Thyroid gland (tissue), 4 donors: ENCODE measurements around the gene SLC47A2. TPM values are rescaled to one million over a fixed set of nuclear protein-coding genes. Genes with fewer than 3 reads are reported as not detected.
"Not testable (repeated sequence)": the region's sequence is repeated elsewhere in the genome, so short reads cannot be mapped to it uniquely, and the experiment has no call there.

Experiments
- DNase-seq, 2 donors: peaks; one replicate each; pipeline ENCODE4 v3.0.0-alpha.2; 2019
- H3K27ac ChIP-seq, 3 donors: fragments of 200-600 bp; sonication (generic); 1 replicate in 2 of 3; 2 replicates in 1 of 3; pipeline ENCODE4 v1.5.1; 2016 to 2019; ENCODE audit warnings: mild to moderate bottlenecking in 1 of 3, moderate library complexity in 1 of 3
- H3K27me3 ChIP-seq: fragments of 200-600 bp; sonication (generic); one replicate; pipeline ENCODE4 v1.5.1; 2019
- H3K36me3 ChIP-seq, 2 donors: fragments of 200-600 bp; sonication (generic); one replicate each; pipeline ENCODE4 v1.5.1; 2016 to 2019
- H3K4me1 ChIP-seq, 2 donors: fragments of 200-600 bp; sonication (generic); one replicate each; pipeline ENCODE4 v1.5.1; 2017 to 2019
- H3K4me3 ChIP-seq, 3 donors: fragments of 200-600 bp; sonication (generic); replicated peaks in 1 of 3; 1 replicate in 2 of 3; 2 replicates in 1 of 3; pipeline ENCODE4 v1.5.1; 2016; ENCODE audit warnings: mild to moderate bottlenecking in 1 of 3
- H3K9me3 ChIP-seq: fragments of 200-600 bp; sonication (generic); one replicate; pipeline ENCODE4 v1.5.1; 2017
- POLR2A ChIP-seq, 2 donors: fragments of 450-650 bp; IDR thresholded peaks; one replicate each; pipeline ENCODE4 v1.6.1; 2017; ENCODE audit warnings: antibody characterized with exemption in 2 of 2, mild to moderate bottlenecking in 2 of 2, moderate library complexity in 1 of 2
- WGBS, 2 donors: methylation state at CpG; one replicate each; pipeline ENCODE4 v1.1.5; 2017; 5-methylcytosine and 5-hydroxymethylcytosine counted together
- intact Hi-C: fragments of 100-400 bp; cut with DNase I; formaldehyde crosslinking; loops from one replicate; pipeline ENCODE4 v1.15.1; 2023
- total RNA-seq, 4 donors: library from RNA; depleted of rRNA; stranded (reverse); fragments of >200 nt; gene quantifications; one replicate each; pipeline ENCODE4 v1.2.3, GENCODE V29; 2016
- TF ChIP-seq, protein P1 (sequence below), 6 experiments: fragments of 200-600 bp in 3 of 6; fragments of 450-650 bp in 3 of 6; sonication (generic) in 3 of 6; IDR thresholded peaks; one replicate each; pipeline ENCODE4 v1.5.1; 2016 to 2019; ENCODE audit warnings: antibody characterized with exemption in 6 of 6, mild to moderate bottlenecking in 2 of 6, inconsistent platforms in 1 of 6, moderate library complexity in 1 of 6

SLC47A2 gene
- total RNA-seq, 4 donors from 2014 or later: 0.45 to 1.4 TPM; not detected in 2

- Histone ChIP-seq H3K27ac (no peak overlapping the region), H3K36me3 (peaks cover 6 to 11% of the 10 kb centered on the region in 2 donors), H3K4me3 (no peak overlapping the region), H3K4me1 (peaks cover 16 to 30% of the 10 kb centered on the region in 2 donors), H3K9me3 (no peaks in the 10 kb centered on the region), H3K27me3 (no peaks in the 10 kb centered on the region)
- WGBS, 2 donors: 80 to 86% methylated on average over 4 of the region's 4 CpGs
- DNase-seq: peak; percentile 70 to 75
- TF ChIP-seq, protein P1, sequence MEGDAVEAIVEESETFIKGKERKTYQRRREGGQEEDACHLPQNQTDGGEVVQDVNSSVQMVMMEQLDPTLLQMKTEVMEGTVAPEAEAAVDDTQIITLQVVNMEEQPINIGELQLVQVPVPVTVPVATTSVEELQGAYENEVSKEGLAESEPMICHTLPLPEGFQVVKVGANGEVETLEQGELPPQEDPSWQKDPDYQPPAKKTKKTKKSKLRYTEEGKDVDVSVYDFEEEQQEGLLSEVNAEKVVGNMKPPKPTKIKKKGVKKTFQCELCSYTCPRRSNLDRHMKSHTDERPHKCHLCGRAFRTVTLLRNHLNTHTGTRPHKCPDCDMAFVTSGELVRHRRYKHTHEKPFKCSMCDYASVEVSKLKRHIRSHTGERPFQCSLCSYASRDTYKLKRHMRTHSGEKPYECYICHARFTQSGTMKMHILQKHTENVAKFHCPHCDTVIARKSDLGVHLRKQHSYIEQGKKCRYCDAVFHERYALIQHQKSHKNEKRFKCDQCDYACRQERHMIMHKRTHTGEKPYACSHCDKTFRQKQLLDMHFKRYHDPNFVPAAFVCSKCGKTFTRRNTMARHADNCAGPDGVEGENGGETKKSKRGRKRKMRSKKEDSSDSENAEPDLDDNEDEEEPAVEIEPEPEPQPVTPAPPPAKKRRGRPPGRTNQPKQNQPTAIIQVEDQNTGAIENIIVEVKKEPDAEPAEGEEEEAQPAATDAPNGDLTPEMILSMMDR (IDR thresholded peaks at IDR 0.05): peak in 3 of 6 experiments; percentile 6 to 31 (median 29)
- TF ChIP-seq POLR2A (IDR thresholded peaks at IDR 0.05): no peak
- intact Hi-C loops: no loop called here
Observed at GRCh38 chr17:19676896-19677295, 39.5 kb downstream of the SLC47A2 start.

DNA sequence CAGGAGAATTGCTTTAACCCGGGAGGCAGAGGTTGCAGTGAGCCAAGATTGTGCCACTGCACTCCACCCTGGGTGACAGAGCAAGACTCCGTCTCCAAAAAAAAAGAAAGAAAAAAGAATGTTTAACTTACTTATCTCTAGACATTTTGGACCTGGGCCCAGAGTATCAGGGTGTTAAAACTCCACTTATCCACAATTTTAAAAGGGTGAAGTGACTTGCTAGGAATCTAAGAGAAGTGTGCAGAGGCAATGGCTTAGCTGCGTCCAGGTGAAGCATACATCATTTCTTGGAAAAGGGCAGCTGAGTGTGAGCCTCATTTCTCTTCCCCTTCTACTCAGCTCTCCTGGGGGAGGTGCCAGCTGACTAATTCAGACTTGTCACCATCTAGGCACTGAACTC is 42.8 kb downstream of the SLC47A2 start:
- DNase-seq: peak; percentile 26 to 35
- TF ChIP-seq, protein P1 (IDR thresholded peaks at IDR 0.05): no peak
- TF ChIP-seq POLR2A (IDR thresholded peaks at IDR 0.05): no peak
- intact Hi-C loops: no loop called here
- Histone ChIP-seq H3K27ac (peak overlapping the region; percentile 9 to 77 (median 72)), H3K4me3 (no peak overlapping the region), H3K27me3 (no peaks in the 10 kb centered on the region), H3K4me1 (peaks cover 27 to 47% of the 10 kb centered on the region in 2 donors), H3K9me3 (no peaks in the 10 kb centered on the region), H3K36me3 (peaks cover 6 to 11% of the 10 kb centered on the region in 2 donors)
- WGBS, 2 donors: 52 to 54% methylated on average over 3 of the region's 3 CpGs

DNA sequence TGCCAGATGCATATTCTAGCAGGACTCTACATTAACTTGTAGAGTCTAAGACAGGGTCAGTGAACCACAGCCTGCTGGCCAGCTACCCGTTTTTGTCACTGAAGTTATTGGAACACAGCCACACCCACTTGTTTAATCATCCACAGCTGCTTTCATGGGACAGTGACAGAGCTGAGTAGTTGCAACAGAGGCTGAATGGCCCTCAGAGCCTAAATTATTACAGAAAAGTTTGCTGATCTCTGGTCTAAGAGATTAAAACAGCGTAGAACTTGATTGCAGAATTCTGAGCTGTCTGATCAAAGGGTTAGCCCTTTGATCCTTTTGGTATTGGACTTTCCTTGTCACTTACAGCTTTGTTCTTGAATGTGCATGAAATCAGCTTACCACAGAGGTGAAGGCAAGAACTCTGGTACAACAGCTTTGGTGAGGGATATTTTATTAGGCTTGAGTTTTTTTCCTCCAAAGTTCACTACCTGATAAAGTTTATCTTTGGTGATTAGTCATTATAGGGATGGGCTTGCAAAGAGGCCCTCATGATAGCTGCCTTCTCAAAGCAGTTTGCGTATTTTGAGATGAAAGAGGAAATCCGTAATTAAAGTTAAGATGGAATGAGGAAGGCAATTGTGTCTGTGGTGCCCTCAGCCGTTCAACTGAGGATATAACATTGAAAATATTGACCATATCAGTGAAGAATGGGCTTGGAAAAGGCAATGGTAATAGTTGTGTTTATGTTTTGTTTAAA is 44.2 kb downstream of the SLC47A2 start:
- WGBS, 2 donors: 38 to 39% methylated on average over 5 of the region's 5 CpGs
- Histone ChIP-seq H3K9me3 (no peaks in the 10 kb centered on the region), H3K36me3 (peaks cover 6 to 11% of the 10 kb centered on the region in 2 donors), H3K4me1 (peaks cover 27 to 47% of the 10 kb centered on the region in 2 donors), H3K4me3 (no peak overlapping the region), H3K27ac (peak overlapping the region; percentile 49 to 77 (median 72)), H3K27me3 (no peaks in the 10 kb centered on the region)
- intact Hi-C loops: no loop called here
- peak; percentile 87 to 88 for DNase-seq
- TF ChIP-seq, protein P1 (IDR thresholded peaks at IDR 0.05): peak in 3 of 6 experiments; percentile 24 to 41 (median 28)
- TF ChIP-seq POLR2A (IDR thresholded peaks at IDR 0.05): no peak

GRCh38 chr17:19671433-19671832 is 45.0 kb downstream of the SLC47A2 start:
- TF ChIP-seq POLR2A (IDR thresholded peaks at IDR 0.05): no peak
- TF ChIP-seq, protein P1 (IDR thresholded peaks at IDR 0.05): no peak
- WGBS, 2 donors: 45 to 53% methylated on average over 4 of the region's 4 CpGs
- Histone ChIP-seq H3K27me3 (no peaks in the 10 kb centered on the region), H3K4me1 (peaks cover 27 to 42% of the 10 kb centered on the region in 2 donors), H3K27ac (peak overlapping the region; percentile 48 to 77 (median 72)), H3K4me3 (no peak overlapping the region), H3K36me3 (peaks cover 6 to 8% of the 10 kb centered on the region in 2 donors), H3K9me3 (no peaks in the 10 kb centered on the region)
- no peak for DNase-seq
- intact Hi-C loops: no loop called here

DNA sequence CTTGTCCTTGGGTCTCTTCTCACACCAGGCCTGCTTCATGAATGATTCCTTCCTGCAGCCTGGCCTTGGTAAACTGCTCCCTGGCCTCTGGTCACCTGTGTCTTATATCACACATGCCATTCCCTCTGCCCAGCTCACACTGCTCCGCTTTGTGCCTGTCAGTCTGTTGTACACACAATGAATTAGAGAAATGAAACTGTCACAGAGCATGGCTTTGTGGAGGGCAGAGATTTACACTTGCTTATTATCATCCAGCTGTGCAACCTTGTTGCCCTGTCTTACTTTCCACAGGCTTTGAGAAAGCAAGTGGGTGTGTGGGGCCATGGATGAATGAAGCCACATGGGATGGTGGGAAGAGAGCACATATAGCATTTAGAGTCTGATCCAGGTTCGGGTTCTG is 45.5 kb downstream of the SLC47A2 start:
- TF ChIP-seq, protein P1 (IDR thresholded peaks at IDR 0.05): no peak
- no peak for TF ChIP-seq POLR2A (IDR thresholded peaks at IDR 0.05)
- 74 to 88% methylated on average over 2 of the region's 2 CpGs for WGBS, 2 donors
- Histone ChIP-seq H3K4me1 (peaks cover 31 to 46% of the 10 kb centered on the region in 2 donors), H3K27me3 (no peaks in the 10 kb centered on the region), H3K27ac (peak overlapping the region; percentile 48 to 77 (median 72)), H3K9me3 (no peaks in the 10 kb centered on the region), H3K4me3 (no peak overlapping the region), H3K36me3 (peaks cover 2 to 3% of the 10 kb centered on the region in 2 donors)
- no peak for DNase-seq
- intact Hi-C loops: no loop called here

DNA sequence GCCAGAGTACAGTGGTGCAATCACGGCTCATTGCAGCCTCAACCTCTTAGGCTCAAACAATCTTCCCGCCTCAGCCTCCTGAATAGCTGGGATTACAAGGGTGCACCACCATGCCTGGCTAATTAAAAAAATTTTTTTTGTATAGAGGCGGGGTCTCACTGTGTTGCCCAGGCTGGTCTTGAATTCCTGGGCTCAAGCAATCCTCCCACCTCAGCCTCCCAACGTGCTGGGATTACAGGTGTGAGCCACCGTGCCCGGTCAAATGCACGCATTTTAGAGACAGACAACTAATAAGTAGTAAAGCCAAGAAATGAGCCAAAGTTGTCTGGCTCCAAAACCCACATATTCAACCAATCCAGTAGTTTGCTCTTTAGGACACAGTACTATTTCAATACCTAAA is 46.7 kb downstream of the SLC47A2 start:
- DNase-seq, H3K4me3 ChIP-seq, H3K27me3 ChIP-seq, H3K36me3 ChIP-seq, H3K9me3 ChIP-seq, H3K27ac ChIP-seq, intact Hi-C loops: not testable (repeated sequence)
- H3K4me1 ChIP-seq: peaks cover 43 to 59% of the 10 kb centered on the region in 2 donors
- 92 to 99% methylated on average over 7 of the region's 7 CpGs for WGBS, 2 donors
